Fibroblast of the aortic adventitia (primary cell): ENCODE data around the gene PGRMC1. TPM values are rescaled to one million over a fixed set of nuclear protein-coding genes. Genes with fewer than 3 reads are reported as not detected.
A peak's percentile ranks its signal among the peaks of the same experiment; 100 is the strongest.

Experiments used
- DNase-seq: peaks from one replicate; pipeline ENCODE4 v3.0.0-alpha.2; 2010; ENCODE audit warnings: low read depth
- H3K4me3 ChIP-seq: 2 replicates; pipeline ENCODE4 v1.5.1; 2011; ENCODE audit warnings: low read depth, mild to moderate bottlenecking, control low read depth, low read length, moderate library complexity
- total RNA-seq: library from RNA; depleted of rRNA; stranded (reverse); fragments of >200 nt; gene quantifications from 2 replicates; pipeline ENCODE4 v1.2.3, GENCODE V29; 2012; ENCODE audit warnings: low replicate concordance
- TF ChIP-seq, protein P1 (sequence below): IDR thresholded peaks from 2 replicates; pipeline ENCODE4 v1.5.1; 2011; ENCODE audit warnings: mild to moderate bottlenecking, low read length, control low read depth, inconsistent platforms; ENCODE audit not compliant: insufficient read depth

Gene PGRMC1
- total RNA-seq, 1 donor, result 162 TPM

DNA sequence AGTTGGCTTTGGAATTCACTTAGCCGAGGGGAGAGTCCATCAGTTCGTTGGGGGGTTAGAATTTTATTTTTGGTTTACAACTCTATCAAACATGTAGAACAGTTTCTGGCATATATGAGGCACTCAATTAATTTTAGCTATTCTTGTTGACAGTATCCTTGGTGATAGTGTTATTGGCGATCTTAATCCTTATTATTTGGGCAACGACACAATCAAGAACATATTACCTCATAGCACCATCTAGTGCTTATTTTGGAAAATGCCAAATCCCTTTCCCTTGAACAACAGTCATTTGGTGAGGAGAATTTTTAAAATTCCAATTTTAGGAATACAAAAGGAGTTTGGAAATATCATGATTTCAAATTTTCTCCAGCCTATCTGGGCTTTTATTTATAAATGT, 17.9 kb upstream of the PGRMC1 start:
- TF ChIP-seq, protein P1, sequence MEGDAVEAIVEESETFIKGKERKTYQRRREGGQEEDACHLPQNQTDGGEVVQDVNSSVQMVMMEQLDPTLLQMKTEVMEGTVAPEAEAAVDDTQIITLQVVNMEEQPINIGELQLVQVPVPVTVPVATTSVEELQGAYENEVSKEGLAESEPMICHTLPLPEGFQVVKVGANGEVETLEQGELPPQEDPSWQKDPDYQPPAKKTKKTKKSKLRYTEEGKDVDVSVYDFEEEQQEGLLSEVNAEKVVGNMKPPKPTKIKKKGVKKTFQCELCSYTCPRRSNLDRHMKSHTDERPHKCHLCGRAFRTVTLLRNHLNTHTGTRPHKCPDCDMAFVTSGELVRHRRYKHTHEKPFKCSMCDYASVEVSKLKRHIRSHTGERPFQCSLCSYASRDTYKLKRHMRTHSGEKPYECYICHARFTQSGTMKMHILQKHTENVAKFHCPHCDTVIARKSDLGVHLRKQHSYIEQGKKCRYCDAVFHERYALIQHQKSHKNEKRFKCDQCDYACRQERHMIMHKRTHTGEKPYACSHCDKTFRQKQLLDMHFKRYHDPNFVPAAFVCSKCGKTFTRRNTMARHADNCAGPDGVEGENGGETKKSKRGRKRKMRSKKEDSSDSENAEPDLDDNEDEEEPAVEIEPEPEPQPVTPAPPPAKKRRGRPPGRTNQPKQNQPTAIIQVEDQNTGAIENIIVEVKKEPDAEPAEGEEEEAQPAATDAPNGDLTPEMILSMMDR, result peak; percentile 52
- no peak overlapping the region for H3K4me3 ChIP-seq
- DNase-seq, result peak; percentile 45

DNA sequence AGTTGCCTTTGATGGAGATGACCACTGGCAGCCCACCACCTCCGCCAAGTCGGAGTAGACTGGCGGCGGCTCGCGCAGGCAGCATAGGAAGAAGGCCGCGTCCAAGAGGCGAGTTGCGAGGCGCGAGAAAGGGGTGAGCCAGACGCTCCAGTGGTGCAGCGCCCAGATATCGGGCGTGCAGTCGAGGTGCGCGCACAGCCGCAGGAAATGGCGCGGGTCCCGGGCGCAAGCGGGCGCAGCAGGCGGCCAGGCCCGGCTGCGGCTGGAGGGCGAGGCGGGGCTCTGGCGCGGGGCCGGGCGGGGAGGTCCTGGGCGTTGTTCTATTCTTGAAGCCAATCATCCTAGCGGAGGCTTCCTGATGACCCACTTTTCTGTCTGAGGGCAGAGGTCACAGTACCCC, 13.2 kb upstream of the PGRMC1 start:
- no peak overlapping the region for H3K4me3 ChIP-seq
- TF ChIP-seq, protein P1, result no peak
- no peak for DNase-seq

- no peak for DNase-seq
- TF ChIP-seq, protein P1, result no peak
- H3K4me3 ChIP-seq, result no peak overlapping the region
Measured at GRCh38 chrX:119223783-119224182, 12.3 kb upstream of the PGRMC1 start.

GRCh38 chrX:119226446-119226845, 9.6 kb upstream of the PGRMC1 start:
- DNase-seq, result no peak
- no peak overlapping the region for H3K4me3 ChIP-seq
- TF ChIP-seq, protein P1, result no peak

- peak; percentile 94 for DNase-seq
- no peak overlapping the region for H3K4me3 ChIP-seq
- TF ChIP-seq, protein P1, result no peak
Measured at GRCh38 chrX:119228512-119229252, 7.4 kb upstream of the PGRMC1 start.

DNA sequence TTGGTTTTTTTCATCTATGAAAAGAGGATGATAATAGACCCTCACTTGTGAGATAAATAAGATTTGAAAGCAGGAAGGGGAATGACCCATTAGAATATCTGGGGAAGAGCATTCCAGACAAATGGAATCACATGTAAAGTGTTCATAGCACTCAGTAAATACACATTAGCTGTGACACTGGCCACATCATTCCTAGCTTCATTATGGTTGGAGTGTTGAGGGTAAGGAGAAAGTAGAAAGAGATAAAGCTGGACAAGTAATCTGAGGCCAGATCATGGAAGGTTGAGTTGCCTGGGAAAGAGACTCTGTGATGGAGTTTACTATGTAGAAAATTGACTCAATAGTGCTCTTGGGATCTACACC, 6.9 kb upstream of the PGRMC1 start:
- no peak for DNase-seq
- H3K4me3 ChIP-seq, result no peak overlapping the region
- TF ChIP-seq, protein P1, result no peak

GRCh38 chrX:119230850-119231249, 5.2 kb upstream of the PGRMC1 start:
- TF ChIP-seq, protein P1, result no peak
- H3K4me3 ChIP-seq, result no peak overlapping the region
- no peak for DNase-seq
